Left hindlimb (tissue), 1 donor: ENCODE data around the gene TWIST2.

Source experiments
- DNase-seq: peaks from one replicate; pipeline ENCODE4 v3.0.0-alpha.2; 2018

Gene TWIST2

DNA sequence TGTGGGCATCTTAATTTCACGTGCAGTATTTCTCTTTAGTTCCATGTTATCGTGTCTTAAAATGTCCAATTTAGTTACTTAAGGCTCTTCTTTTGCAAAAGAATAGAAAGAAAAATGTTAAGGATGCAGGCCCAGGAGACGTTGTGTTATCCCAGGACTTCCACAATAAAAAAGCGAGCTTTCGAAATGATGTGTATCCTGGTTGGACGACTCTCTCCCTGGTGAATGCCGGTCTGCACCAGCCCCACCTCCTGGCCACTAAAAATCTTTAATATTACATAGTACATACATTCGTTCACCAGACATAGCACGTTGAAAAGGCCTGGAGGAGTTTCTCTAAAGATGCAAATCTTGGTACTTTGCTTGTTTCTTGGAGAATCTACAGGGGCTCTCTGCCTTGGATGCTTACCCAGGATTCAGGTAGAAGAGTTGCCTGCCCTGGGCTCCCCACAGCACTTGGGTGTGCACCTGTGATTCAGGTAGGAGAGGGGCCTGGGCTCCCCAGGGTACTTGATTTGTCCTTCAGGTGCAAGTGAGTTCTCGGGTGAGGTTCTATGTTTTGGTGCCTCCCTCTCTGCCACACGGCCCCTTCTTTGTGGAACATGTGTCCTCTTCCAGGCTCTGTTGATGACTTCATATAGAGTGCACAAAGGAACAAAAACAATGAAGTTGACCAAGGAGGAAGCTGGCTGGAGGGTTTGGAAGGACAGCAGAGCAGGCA is 26.6 kb downstream of the TWIST2 start:
- peak; percentile 23 for DNase-seq

DNA sequence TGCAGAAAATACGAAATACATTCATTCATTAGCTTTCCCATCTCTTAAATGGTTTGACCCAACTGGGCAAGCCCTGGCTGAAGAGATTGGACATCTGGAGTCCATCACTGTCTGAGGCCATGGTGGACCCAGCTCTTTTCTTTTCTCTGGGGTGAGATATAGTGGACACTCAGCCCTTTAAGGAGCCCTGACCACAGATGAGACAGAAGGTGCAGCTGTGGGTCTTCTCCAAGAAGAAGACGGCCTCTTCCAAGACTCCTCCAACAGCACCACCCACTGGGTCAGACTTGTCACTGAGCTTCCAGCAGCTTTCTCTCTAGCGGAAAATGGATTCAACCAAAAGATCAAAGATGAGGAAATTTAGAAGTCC is 27.2 kb downstream of the TWIST2 start:
- DNase-seq = peak; percentile 15

DNA sequence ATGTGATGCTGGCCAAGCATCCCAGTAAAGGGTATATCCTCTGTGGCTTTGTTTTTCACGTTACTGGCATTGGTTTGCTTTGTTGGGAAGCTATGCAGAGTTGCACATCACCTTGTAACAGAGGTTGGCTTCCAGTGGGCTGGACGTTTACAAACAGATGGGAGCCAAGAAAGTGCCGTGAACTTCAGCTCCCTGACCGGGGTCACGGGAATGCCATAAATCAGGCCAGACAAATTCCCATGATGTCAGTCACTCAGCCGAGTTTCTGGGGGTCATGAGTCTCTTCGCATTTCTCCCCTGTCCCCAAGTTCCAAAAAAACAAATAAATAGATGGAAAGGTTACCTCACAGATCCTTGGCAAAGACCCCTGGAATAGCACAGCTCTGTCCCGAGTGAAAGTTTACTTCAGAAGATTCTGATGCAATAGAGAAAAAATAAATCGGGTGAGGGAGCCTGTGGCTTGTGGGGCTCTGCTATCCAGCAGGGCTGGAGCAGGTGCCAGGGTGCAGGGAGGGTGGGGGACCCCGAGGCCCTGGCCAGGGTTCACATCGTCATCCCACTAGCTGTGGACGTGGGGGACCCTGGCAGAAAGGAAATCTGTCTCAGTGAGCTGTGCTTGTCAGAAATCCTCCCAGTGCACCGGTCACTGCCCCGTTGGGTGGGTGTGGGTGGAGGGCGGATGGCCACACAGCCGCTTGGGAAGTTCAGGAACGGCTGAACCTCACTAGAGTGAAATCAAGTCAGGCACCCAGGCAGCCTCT is 27.8 kb downstream of the TWIST2 start:
- peak; percentile 21 for DNase-seq

DNA sequence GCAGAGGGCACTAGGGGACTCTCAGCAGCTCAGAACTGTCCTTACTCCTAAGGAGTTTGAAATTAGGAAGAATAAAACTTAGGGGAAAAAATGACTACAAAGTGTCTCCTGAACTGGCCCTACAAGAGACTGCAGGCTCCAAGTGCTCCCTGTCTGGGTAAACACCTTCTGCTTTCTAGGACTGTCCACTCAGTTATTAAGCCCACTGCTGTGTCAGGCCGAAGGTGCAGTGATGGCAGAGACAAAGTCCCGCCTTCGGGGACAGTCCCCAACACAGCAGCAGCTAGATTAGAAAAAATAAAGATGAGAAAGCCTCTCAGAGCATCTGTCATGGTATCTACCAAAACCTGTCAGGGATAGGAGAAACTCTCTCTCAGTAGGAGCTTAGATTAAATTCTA is 28.3 kb downstream of the TWIST2 start:
- no peak for DNase-seq

DNA sequence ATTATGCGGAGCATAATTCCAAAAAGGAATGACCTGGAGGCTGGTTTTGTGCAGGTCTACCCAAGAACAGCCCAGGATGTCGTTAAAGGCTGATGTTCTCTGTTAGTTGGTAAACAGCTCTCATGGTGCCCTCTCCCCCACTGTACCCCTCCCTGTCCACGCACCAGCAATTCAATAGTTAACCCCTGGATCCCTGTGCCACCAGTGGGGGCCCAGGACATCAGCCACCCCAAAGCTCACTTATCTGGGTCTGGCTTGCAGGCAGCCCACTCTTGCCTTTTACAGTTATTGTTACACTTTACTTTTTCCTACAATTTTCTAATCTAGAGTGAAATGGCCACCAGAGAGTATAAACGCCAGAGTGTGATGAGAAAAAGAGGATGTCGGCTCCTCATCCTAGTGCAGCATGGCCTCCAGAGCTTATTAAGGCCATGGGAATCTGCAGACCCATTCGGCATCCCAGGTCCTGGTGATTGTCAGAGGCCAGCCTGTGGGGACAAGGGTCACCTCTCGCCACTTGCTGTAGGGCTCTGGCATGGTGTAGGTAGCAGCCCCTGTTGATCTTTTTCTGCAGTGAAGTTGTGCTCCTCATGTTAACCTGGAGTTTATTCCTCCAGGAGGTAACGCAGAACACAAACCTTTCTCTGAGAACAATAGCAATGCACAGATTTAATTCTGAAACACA is 30.3 kb downstream of the TWIST2 start:
- peak; percentile 6 for DNase-seq

DNA sequence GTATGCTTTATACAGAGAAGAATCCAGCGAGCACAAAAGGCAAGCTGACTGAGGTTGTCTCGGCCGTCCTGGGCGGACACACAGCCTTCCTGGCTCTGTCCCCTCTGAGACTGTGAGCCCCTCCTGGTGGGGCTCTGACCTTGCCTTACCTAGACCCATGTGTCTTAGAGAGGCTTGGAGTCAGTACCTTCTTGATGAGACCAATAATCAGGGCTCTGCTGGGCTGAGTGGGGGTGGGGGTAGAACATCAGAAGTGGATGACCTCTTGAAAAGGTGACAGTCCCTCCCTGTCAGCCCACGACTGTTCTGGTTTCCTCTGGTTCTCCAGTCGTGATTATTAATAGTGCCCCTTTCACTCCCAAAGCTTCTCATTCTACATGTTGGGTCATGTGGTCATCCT is 31.2 kb downstream of the TWIST2 start:
- peak; percentile 14 for DNase-seq

DNA sequence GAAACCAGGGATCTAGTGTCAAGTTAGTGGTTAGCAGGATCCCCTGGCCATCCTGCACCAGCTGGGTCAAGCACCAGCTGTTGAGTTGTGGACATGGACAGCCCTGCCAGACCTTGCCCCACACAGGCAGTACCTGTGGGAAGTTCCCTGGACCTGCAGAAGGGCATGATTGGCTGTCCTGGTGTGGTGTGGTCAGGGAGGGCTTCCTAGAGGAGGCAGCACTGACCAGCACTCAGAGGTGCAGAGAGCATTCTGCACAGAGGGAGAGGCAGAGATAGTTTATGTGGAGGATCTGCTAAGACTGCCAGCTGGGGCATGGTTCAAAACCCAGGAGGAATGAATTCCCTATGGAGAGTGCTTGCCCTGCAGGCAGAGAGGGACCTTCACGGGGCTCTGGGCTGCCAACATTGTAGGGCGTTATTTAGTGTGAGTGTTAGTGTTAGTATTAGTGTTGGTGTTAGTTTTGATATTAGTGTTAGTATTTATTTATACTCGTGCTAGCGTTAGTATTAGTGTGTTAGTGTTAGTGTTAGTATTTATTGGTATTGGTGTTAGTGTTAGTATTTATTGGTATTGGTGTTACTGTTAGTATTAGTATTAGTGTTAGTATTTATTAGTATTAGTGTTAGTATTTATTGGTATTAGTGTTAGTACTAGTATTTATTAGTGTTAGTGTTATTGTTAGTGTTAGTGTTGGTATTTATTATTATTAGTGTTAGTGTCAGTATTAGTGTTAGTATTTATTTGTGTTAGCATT is 31.9 kb downstream of the TWIST2 start:
- DNase-seq = peak; percentile 26

DNA sequence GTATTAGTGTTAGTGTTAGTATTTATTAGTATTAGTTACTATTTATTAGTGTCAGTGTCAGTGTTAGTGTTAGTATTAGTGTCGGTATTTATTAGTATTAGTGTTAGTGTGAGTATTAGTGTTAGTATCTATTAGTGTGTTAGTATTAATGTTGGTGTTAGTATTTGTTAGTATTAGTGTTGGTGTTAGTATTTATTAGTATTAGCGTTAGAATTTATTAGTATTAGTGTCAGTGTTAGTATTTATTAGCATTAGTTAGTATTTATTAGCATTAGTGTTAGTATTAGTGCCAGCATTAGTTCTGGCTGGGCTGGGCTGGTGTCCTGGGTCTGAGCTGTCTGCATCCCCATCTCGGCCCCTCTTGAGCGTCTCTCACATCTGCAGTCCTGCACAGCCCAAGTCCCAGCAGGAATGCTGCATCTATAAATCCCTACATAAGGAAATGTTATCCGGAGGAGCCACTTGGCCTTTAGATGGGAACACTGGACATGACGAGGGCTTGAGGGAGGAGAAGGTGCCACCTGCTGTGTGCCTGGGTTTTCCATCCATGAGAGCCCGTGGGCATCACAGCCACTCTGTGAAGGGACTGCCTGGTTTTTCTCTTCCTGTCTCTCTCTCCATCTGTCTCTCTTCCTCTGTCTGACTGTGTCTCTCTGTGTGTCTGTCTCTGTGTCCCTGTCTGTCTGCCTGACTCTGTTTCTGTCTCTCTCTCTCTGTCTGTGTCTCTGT is 33.6 kb downstream of the TWIST2 start:
- DNase-seq = peak; percentile 35

DNA sequence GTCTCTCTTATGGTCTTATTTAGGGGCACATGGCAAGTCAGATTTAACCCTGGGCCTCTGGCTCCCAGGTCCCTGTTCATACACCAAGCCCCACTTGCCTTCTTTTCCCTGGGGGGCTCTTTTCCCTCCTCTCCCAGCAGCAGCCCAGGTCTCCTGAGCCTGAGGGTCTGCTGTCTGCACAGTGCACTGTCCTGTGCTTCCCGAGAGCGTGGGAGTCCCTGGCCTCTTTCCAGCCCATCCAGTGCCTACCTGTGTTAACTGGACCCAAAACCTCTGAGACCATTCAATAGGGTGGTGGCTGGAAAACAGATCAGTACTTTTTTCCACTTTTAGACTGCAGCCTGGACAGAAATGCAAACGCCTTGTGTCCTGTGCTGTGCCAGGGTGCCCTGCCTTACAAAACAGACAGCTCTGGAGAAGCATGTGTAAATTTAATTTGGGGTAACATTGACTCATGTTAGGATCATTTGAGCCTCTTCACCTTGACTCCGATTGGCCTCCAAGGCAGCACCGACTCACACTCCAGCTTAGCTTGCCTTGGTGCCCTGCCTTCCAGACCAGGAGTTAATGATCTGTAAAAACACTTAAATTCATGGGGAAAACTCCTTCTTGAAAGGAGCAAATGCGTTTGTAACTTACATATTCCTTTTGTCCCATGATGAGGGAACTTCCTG is 34.3 kb downstream of the TWIST2 start:
- peak; percentile 33 for DNase-seq

DNA sequence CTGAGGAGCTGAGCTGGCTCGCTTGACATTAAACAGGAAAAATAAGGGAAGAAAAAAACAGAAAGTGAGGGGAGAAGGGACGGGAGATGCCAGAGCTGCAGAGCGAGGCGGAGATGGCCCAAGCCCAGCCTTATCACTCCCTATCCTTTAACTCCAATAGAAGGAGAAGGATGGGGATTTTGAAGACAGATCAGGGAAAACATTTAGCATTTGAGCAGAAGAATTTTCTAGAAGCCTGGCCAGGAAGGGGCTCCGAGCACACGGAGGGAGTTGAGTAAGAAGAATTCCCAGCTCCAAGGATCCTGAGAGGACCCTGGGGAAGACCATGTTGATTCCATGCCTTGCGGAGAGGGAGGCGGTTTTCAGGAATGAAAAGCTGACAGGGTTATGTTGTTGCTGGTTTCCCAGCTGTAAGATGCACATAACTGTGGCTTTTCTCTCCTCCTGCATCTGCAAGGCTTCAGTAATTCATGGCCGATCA is 35.6 kb downstream of the TWIST2 start:
- no peak for DNase-seq

DNA sequence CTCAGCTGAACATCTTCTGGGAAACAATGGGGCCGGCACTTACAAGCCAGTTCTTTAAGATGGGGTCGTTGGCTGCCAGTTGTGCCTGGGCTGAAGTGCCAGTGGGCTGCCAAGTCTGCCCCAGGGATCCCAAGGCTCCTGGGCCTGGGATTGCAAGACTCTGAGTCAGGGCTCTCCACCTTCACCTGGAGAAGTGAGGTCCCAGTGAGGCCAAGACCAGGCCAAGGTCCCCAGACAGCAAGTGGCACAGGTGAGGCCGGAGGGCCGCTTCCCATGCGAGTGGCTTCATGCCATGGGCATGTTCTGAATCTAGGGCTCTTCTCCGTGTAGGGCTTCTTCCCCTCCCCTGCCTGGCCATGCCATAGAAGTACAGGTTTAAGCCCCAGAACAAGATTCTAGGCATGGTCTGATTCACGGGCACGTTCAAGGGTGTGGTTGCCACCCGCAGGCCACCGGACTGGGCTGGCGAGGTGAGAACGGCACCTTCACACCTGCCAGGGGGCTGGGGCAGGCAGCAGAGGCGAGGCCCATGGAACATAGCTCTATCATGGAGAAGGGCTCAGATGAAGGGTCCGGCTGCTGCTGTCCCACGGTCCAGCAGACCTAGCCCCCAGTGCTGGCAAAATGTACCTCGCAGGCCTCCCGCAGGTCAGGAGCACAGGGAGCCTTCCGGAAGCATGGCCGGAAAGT is 36.4 kb downstream of the TWIST2 start:
- no peak for DNase-seq

DNA sequence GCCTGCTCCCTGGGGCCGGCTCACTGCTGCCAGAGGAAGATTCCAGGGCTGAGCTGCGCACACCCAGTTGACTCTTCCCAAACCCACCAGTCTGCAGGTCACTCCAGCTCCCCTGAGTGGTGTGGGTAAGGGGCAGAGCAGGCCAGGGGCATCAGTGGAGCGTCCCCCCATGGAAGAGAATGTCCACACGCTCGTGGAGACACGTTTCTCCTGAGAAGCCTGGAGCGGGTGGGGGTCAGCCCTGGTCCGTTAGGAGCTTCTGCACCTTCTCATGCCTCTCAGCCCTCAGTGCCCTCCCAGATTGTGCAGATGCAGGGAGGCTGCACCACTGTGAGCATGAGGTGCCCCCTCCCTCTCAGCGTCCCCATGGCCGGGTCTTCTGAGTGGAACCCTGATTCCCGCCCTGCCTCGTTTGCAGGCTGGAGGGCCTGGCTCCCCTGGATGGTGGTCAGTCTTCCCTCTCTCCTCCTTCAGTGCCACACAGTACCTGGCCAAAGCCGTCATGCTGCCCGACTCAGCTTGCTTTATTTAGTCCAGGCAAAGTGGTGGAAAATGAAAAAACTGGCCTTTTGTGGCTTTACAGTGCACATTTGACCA is 37.0 kb downstream of the TWIST2 start:
- no peak for DNase-seq

DNA sequence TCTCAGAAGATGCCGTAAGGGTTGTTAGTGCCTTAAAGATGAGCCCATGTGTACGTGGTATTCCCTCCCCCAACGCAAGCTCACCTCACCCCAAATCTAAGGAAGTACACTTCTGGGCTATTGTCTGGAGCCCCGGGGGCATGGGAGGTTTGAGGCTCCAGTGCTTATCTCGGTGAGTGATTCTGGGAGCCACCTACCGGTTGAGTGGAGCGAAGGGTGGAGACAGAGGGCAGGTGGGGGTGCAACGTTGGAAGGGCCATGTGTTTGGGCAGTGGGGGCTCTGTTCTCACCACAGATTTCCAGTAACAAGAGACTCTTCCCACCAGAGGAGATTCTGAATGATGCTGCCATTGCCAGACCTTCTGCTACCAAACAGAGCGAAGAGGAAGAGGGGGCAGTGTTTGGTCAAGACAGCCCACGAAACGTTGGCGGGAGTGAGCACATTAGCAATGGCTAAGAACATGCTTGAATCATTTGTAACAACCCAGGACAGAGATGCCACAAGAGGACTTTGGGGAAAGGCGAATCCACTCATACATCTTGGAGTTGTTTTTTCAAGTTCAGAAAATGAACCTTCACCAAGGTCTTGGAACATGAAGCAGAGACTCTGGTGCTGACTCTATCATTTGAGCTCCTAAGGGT is 38.7 kb downstream of the TWIST2 start:
- DNase-seq = no peak

DNA sequence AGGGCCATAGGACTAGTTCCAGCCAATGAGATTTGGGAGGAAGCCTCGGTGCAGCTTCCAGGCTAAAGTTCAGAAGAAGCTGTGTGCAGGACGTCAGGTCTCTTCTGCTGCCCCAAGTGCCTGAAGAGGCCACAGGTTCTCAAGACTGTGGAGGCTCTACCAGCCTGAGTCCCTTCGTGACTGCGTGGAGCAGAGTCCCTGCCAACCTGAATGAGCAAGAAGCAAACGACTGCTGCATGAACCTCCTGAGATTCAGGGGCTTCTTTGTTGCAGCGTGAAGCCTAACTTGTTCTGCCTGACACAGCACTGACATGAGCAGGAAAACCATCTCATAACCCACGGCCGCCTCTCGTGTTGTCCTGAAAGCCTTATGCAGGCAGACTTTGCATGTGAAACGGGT is 39.7 kb downstream of the TWIST2 start:
- DNase-seq = no peak

DNA sequence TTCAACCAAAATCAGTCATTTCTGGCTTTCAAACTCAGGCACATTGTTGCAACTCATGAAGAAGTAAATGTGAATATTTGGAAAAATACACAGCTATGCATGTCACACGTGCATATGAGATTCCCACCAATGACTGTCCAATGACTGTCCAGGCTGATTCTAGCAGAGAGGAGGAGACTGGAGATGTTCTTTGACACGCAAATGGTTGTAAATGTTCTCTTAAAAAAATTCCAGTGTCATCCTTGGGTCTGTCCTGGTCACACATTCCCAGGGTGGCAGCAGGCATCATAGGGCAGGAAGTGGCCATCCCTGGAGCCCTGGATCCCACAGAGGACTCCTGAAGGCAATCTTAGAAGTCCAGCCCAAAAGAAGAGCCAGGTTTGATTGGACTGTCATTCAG is 40.9 kb downstream of the TWIST2 start:
- DNase-seq = no peak

DNA sequence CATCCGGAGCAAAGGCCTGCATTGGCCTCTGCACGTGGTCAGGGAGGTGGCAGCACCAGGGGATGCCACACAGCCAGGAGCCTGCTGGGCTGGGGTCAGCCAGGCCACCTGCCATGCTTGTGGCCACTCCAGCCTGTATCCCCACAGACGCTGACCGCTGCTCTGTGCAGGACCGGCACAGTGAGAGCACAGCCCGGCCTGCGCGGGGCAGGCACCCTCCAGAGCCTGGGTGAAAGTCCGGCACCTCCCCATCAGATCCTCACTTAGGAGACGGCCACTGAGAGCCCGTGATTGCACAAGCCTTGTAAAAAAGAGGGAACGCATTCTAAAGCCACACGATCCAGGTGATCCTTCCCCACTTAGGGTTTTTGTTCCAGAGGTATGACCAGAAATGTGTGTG is 42.2 kb downstream of the TWIST2 start:
- no peak for DNase-seq

DNA sequence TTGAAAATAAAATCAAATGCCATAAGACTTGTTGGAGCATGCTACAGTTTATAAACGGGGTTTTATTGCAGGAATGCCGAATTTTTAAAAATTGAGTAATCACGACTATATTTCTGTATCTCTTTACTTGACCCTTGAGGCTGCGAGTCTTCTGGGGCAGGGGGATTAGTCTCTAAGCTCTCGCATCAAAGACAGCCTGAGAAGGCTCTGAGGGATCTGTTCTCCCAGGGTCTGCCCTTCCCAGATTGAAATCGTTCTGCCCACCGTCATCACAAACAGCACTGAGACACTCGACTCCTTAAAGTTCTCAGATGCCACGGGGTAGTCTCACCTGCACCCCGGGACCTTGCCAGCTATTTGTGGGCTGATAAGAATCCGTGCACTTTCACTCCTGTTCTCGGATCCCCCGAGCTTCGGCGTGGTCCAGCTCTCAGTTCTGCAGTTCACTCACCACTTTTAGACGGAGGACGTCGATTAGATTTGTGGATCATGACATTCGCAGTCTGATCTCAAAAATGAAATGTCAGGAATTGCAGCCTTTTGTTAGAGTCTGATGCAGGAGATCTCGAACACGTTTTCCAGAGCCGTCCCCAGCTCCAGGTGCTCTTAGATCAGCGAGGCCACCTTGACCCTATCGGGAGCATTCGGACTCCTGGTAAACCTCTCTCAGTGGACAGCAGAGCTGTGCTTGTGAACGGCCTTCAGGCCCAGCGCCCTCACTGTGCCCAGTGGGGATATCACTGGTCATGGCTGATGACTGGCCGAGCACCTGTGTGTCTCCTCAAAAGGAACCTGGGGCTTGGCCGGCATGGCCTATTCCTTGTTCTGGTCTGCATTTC is 43.0 kb downstream of the TWIST2 start:
- no peak for DNase-seq

DNA sequence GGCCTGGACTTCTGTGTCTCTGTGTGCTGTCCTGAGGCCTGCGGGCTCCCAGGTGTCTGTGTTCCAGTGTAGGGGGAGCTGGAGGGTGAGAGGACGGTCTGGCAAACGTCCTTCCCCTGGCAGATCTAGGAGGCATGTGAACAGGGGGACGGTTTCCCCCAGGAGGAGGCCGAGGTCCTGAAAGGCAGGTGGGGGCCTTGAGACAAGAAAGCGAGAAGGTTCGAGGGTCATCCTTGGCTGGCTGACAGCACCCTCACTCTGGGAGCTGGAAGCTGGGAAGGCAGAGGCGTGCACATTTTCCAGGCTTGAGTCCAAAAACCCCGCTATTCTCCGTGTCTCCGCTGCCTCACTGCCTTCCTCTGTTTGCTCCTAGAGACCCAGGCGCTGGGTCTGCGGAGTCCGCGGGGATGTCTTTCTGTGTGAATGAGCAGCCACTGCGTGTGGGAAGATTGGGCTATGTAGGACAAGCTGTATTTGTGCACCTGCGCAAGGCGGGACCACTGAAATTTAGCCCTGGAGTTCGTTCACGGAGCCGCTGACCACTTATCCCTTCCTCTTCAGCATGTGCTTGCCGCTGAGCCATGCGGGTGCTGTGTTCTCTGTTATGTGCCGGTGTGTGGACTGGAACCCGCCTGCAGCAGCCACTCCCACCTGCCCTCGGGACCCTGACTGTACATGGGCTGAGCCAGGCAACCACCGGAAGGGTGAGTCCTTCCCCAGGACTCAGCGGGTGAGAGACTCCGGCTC is 43.7 kb downstream of the TWIST2 start:
- no peak for DNase-seq

DNA sequence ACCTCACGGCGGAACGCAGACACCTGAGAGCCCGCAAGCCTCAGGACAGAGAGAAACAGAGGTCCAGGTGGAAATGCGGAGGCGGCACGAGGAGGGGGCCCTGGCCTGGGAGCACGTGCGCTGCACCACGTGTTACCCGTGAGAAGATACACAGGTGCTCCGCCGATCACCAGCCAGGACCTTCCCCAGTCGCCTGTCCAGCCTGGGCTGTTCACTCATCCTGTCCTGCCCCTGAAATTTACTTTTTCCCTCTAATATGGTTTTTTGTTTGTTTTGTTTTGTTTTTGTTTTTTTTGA is 44.3 kb downstream of the TWIST2 start:
- DNase-seq = no peak
